H9 (cell line): ENCODE data around the gene HSD17B12. TPM values are rescaled to one million over a fixed set of nuclear protein-coding genes. Genes with fewer than 3 reads are reported as not detected.

Experiments used
- DNase-seq: peaks from one replicate; pipeline ENCODE4 v3.0.0-alpha.2; 2017
- H2AFZ ChIP-seq: one replicate; pipeline ENCODE4 v1.6.1; 2013; ENCODE audit warnings: mild to moderate bottlenecking, low read length, control low read depth, moderate library complexity
- H2AK5ac ChIP-seq: 2 replicates; pipeline ENCODE4 v1.6.1; 2013; ENCODE audit warnings: low read length, control low read depth, mixed read lengths; ENCODE audit not compliant: insufficient read length
- H2BK120ac ChIP-seq: one replicate; pipeline ENCODE4 v1.6.1; 2013; ENCODE audit warnings: low read depth, mild to moderate bottlenecking, low read length, control low read depth, inconsistent platforms; ENCODE audit not compliant: poor library complexity, severe bottlenecking
- H2BK12ac ChIP-seq: 2 replicates; pipeline ENCODE4 v1.6.1; 2013; ENCODE audit warnings: low read length, control low read depth, mixed read lengths, low read depth; ENCODE audit not compliant: insufficient read length
- H2BK15ac ChIP-seq: 2 replicates; pipeline ENCODE4 v1.6.1; 2013; ENCODE audit warnings: low read depth, low read length, control low read depth
- H2BK20ac ChIP-seq: one replicate; pipeline ENCODE4 v1.6.1; 2013; ENCODE audit warnings: low read depth, mild to moderate bottlenecking, low read length, control low read depth, inconsistent platforms; ENCODE audit not compliant: poor library complexity, severe bottlenecking
- H2BK5ac ChIP-seq: 2 replicates; pipeline ENCODE4 v1.6.1; 2013; ENCODE audit warnings: low read length, control low read depth, mixed read lengths; ENCODE audit not compliant: insufficient read length
- H3K14ac ChIP-seq: 2 replicates; pipeline ENCODE4 v1.6.1; 2013; ENCODE audit warnings: low read length, control low read depth; ENCODE audit not compliant: insufficient read depth
- H3K18ac ChIP-seq: 2 replicates; pipeline ENCODE4 v1.6.1; 2013; ENCODE audit warnings: low read depth, mild to moderate bottlenecking, mixed read lengths, low read length, control low read depth; ENCODE audit not compliant: insufficient read length
- H3K23ac ChIP-seq: 2 replicates; pipeline ENCODE4 v1.6.1; 2013; ENCODE audit warnings: low read length, control low read depth, mixed read lengths, low read depth; ENCODE audit not compliant: insufficient read length
- H3K23me2 ChIP-seq: 2 replicates; pipeline ENCODE4 v1.6.1; 2013; ENCODE audit warnings: low read depth, mild to moderate bottlenecking, mixed read lengths, low read length, control low read depth; ENCODE audit not compliant: insufficient read length, poor library complexity, severe bottlenecking
- H3K27ac ChIP-seq: 2 replicates; pipeline ENCODE4 v1.5.1; 2013; ENCODE audit warnings: low read length, control low read depth, mixed read lengths, low read depth; ENCODE audit not compliant: insufficient read length
- H3K27me3 ChIP-seq: 2 replicates; pipeline ENCODE4 v1.6.1; 2013; ENCODE audit warnings: low read length, control low read depth, inconsistent platforms; ENCODE audit not compliant: insufficient read depth
- H3K4ac ChIP-seq: 2 replicates; pipeline ENCODE4 v1.6.1; 2013; ENCODE audit warnings: low read depth, mild to moderate bottlenecking, control low read depth, inconsistent platforms, low read length, moderate library complexity
- H3K4me1 ChIP-seq: 2 replicates; pipeline ENCODE4 v1.6.1; 2013; ENCODE audit warnings: low read length, control low read depth, inconsistent platforms; ENCODE audit not compliant: insufficient read depth
- H3K4me2 ChIP-seq: 2 replicates; pipeline ENCODE4 v1.6.1; 2013; ENCODE audit warnings: low read length, control low read depth, mixed read lengths; ENCODE audit not compliant: insufficient read length, insufficient read depth
- H3K56ac ChIP-seq: 2 replicates; pipeline ENCODE4 v1.6.1; 2013; ENCODE audit warnings: low read depth, mild to moderate bottlenecking, mixed read lengths, low read length, control low read depth; ENCODE audit not compliant: insufficient read length
- H3K79me1 ChIP-seq: 2 replicates; pipeline ENCODE4 v1.6.1; 2013; ENCODE audit warnings: low read depth, mild to moderate bottlenecking, moderate library complexity, low read length, control low read depth, inconsistent platforms; ENCODE audit not compliant: insufficient read depth, poor library complexity, severe bottlenecking
- H3K79me2 ChIP-seq: 2 replicates; pipeline ENCODE4 v1.6.1; 2013; ENCODE audit warnings: low read length, control low read depth, inconsistent platforms; ENCODE audit not compliant: insufficient read depth
- H3K9ac ChIP-seq: 2 replicates; pipeline ENCODE4 v1.6.1; 2013; ENCODE audit warnings: low read length, control low read depth, mixed read lengths; ENCODE audit not compliant: insufficient read length; ENCODE audit errors: extremely low read depth
- H3K9me3 ChIP-seq: one replicate; pipeline ENCODE4 v1.6.1; 2013; ENCODE audit warnings: low read depth, low read length, inconsistent platforms; ENCODE audit not compliant: control insufficient read depth
- H3T11ph ChIP-seq: one replicate; pipeline ENCODE4 v1.6.1; 2013; ENCODE audit warnings: mild to moderate bottlenecking, low read length, control low read depth, inconsistent platforms
- H4K20me1 ChIP-seq: one replicate; pipeline ENCODE4 v1.6.1; 2013; ENCODE audit not compliant: control insufficient read depth, insufficient read length, insufficient read depth
- H4K5ac ChIP-seq: 2 replicates; pipeline ENCODE4 v1.6.1; 2013; ENCODE audit warnings: low read depth, mild to moderate bottlenecking, mixed read lengths, low read length, control low read depth; ENCODE audit not compliant: insufficient read length
- H4K8ac ChIP-seq: replicated peaks from 2 replicates; pipeline ENCODE4 v1.6.1; 2013; ENCODE audit warnings: low read length, control low read depth, mixed read lengths, low read depth; ENCODE audit not compliant: insufficient read length
- H4K91ac ChIP-seq: 2 replicates; pipeline ENCODE4 v1.6.1; 2013; ENCODE audit warnings: low read depth, mild to moderate bottlenecking, moderate library complexity, mixed read lengths, low read length, control low read depth; ENCODE audit not compliant: insufficient read length
- H3K27ac Mint-ChIP-seq, 3 experiments: 2 replicates in 2 of 3; 3 replicates in 1 of 3; pipeline ENCODE4 v1.8.0; 2020 to 2021; ENCODE audit warnings: mixed read lengths in 3 of 3, mild to moderate bottlenecking in 1 of 3, moderate library complexity in 1 of 3
- H3K27me3 Mint-ChIP-seq: 2 replicates; pipeline ENCODE4 v1.8.0; 2021; ENCODE audit warnings: low read depth, mild to moderate bottlenecking, moderate library complexity, mixed read lengths
- H3K36me3 Mint-ChIP-seq, 3 experiments: 2 replicates in 2 of 3; 3 replicates in 1 of 3; pipeline ENCODE4 v1.8.0; 2020 to 2021; ENCODE audit warnings: low read depth in 3 of 3, mixed read lengths in 3 of 3; ENCODE audit not compliant: insufficient read depth in 1 of 3
- H3K4me1 Mint-ChIP-seq, 2 experiments: 2 replicates each; pipeline ENCODE4 v1.8.0; 2020; ENCODE audit warnings: mixed read lengths in 2 of 2
- H3K4me3 Mint-ChIP-seq, 2 experiments: 2 replicates in 1 of 2; 3 replicates in 1 of 2; pipeline ENCODE4 v1.8.0; 2020 to 2021; ENCODE audit warnings: mild to moderate bottlenecking in 2 of 2, mixed read lengths in 2 of 2, moderate library complexity in 1 of 2
- H3K9me3 Mint-ChIP-seq, 2 experiments: 2 replicates in 1 of 2; 3 replicates in 1 of 2; pipeline ENCODE4 v1.8.0; 2020; ENCODE audit warnings: mild to moderate bottlenecking in 2 of 2, mixed read lengths in 2 of 2, moderate library complexity in 1 of 2
- CTCF ChIP-seq: fragments of 200-600 bp; sonication (generic); conservative IDR thresholded peaks from 3 replicates; pipeline ENCODE4 v1.8.0; 2021; ENCODE audit warnings: antibody characterized with exemption, mild to moderate bottlenecking
- WGBS: extraction: QIAGEN DNeasy Blood & Tissue Kit; methylation state at CpG from one replicate; pipeline ENCODE4 v1.1.7; 2013; ENCODE audit warnings: missing lambda C conversion rate, low lambda C conversion rate, mixed read lengths; ENCODE audit not compliant: insufficient read length; ENCODE audit errors: extremely low coverage; 5-methylcytosine and 5-hydroxymethylcytosine counted together
- total RNA-seq: library from RNA; stranded (reverse); gene quantifications from 2 replicates; pipeline ENCODE4 v1.2.1, GENCODE V29; 2021

Gene HSD17B12
- total RNA-seq, 1 experiment from 2014 or later: 111 TPM

GRCh38 chr11:43899094-43899493 is 218.6 kb downstream of the HSD17B12 start:
- Histone ChIP-seq H3K56ac (no peak overlapping the region), H4K20me1 (no peaks in the 10 kb centered on the region), H2BK12ac (no peak overlapping the region), H3K23ac (no peak overlapping the region), H2BK15ac (no peak overlapping the region), H2AFZ (no peak overlapping the region), H4K5ac (no peak overlapping the region), H2BK120ac (no peak overlapping the region), H3K14ac (no peak overlapping the region), H3K27me3 (no peaks in the 10 kb centered on the region), H2BK20ac (no peak overlapping the region), H3K79me2 (no peaks in the 10 kb centered on the region), H3K9ac (no peak overlapping the region), H3K4ac (no peak overlapping the region), H2AK5ac (no peak overlapping the region), H3K4me1 (no peaks in the 10 kb centered on the region), H4K8ac (no peak overlapping the region), H3K27ac (no peak overlapping the region), H2BK5ac (no peak overlapping the region), H3K4me2 (no peak overlapping the region), H3K23me2 (no peaks in the 10 kb centered on the region), H3K79me1 (no peaks in the 10 kb centered on the region), H3T11ph (no peak overlapping the region), H3K18ac (no peak overlapping the region), H3K9me3 (no peaks in the 10 kb centered on the region), H4K91ac (no peak overlapping the region)
- Mint-ChIP-seq H3K9me3 (no peaks in the 10 kb centered on the region; a peak in 1 of 5 replicates), H3K4me3 (no peak overlapping the region), H3K27me3 (no peaks in the 10 kb centered on the region), H3K27ac (no peak overlapping the region), H3K36me3 (peaks cover 12 to 37% (median 35%) of the 10 kb centered on the region in 3 experiments; a peak in 6 of 7 replicates), H3K4me1 (no peaks in the 10 kb centered on the region)
- TF ChIP-seq CTCF: no peak
- WGBS: no CpG with 5 or more reads among the region's 13 CpGs
- no peak for DNase-seq
